ENCODE measurements around the gene ZNF273. TPM values are rescaled to one million over a fixed set of nuclear protein-coding genes. Genes with fewer than 3 reads are reported as not detected.
"Not testable (repeated sequence)": the region's sequence is repeated elsewhere in the genome, so short reads cannot be mapped to it uniquely, and the experiment has no call there.

Gene ZNF273
- polyA plus RNA-seq, 1 donor: 6.9 TPM

GRCh38 chr7:64907641-64908326, 4.7 kb downstream of the ZNF273 start:
- Histone ChIP-seq H3K4me1 (ENCODE audit: control insufficient read depth, insufficient read depth, low read length) (no peaks in the 10 kb centered on the region), H3K27ac (ENCODE audit: low read length) (no peak overlapping the region), H3K4me3 (ENCODE audit: low read length) (no peak overlapping the region), H3K36me3 (ENCODE audit: control insufficient read depth, insufficient read depth, low read length) (no peaks in the 10 kb centered on the region), H3K9me3 (ENCODE audit: control insufficient read depth, low read depth, low read length) (no peaks in the 10 kb centered on the region), H3K27me3 (ENCODE audit: control insufficient read depth, insufficient read depth, low read length) (no peaks in the 10 kb centered on the region)
- no peak for DNase-seq
- WGBS (ENCODE audit: insufficient coverage, low lambda C conversion rate): 60% methylated on average over 1 of the region's 5 CpGs

- no peaks in the 10 kb centered on the region for H3K36me3 ChIP-seq (ENCODE audit: control insufficient read depth, insufficient read depth, low read length)
- DNase-seq: no peak
- no CpG with 5 or more reads among the region's 2 CpGs for WGBS (ENCODE audit: insufficient coverage, low lambda C conversion rate)
Observed at GRCh38 chr7:64908358-64908757, 5.3 kb downstream of the ZNF273 start.

GRCh38 chr7:64914557-64914956, 11.5 kb downstream of the ZNF273 start:
- Histone ChIP-seq H3K27ac (ENCODE audit: low read length) (no peak overlapping the region), H3K27me3 (ENCODE audit: control insufficient read depth, insufficient read depth, low read length) (no peaks in the 10 kb centered on the region), H3K9me3 (ENCODE audit: control insufficient read depth, low read depth, low read length) (peaks cover 12% of the 10 kb centered on the region), H3K4me1 (ENCODE audit: control insufficient read depth, insufficient read depth, low read length) (no peaks in the 10 kb centered on the region), H3K4me3 (ENCODE audit: low read length) (no peak overlapping the region), H3K36me3 (ENCODE audit: control insufficient read depth, insufficient read depth, low read length) (peaks cover 2% of the 10 kb centered on the region)
- no peak for DNase-seq
- 80% methylated on average over 2 of the region's 3 CpGs for WGBS (ENCODE audit: insufficient coverage, low lambda C conversion rate)

More at GRCh38 chr7:64908358-64908757, 5.3 kb downstream of the ZNF273 start:
- Histone ChIP-seq H3K4me1 (ENCODE audit: control insufficient read depth, insufficient read depth, low read length) (no peaks in the 10 kb centered on the region), H3K4me3 (ENCODE audit: low read length) (no peak overlapping the region), H3K27ac (ENCODE audit: low read length) (no peak overlapping the region), H3K9me3 (ENCODE audit: control insufficient read depth, low read depth, low read length) (no peaks in the 10 kb centered on the region), H3K27me3 (ENCODE audit: control insufficient read depth, insufficient read depth, low read length) (no peaks in the 10 kb centered on the region)

GRCh38 chr7:64915301-64915700, 12.2 kb downstream of the ZNF273 start:
- no CpG with 5 or more reads among the region's 9 CpGs for WGBS (ENCODE audit: insufficient coverage, low lambda C conversion rate)
- H3K4me3 ChIP-seq (ENCODE audit: low read length); H3K27ac ChIP-seq (ENCODE audit: low read length); DNase-seq; H3K27me3 ChIP-seq (ENCODE audit: control insufficient read depth, insufficient read depth, low read length); H3K36me3 ChIP-seq (ENCODE audit: control insufficient read depth, insufficient read depth, low read length); H3K4me1 ChIP-seq (ENCODE audit: control insufficient read depth, insufficient read depth, low read length): not testable (repeated sequence)
- peaks cover 12% of the 10 kb centered on the region for H3K9me3 ChIP-seq (ENCODE audit: control insufficient read depth, low read depth, low read length)

GRCh38 chr7:64928252-64929187, 25.4 kb downstream of the ZNF273 start:
- not testable (repeated sequence) for H3K27ac ChIP-seq (ENCODE audit: low read length); H3K4me3 ChIP-seq (ENCODE audit: low read length); H3K27me3 ChIP-seq (ENCODE audit: control insufficient read depth, insufficient read depth, low read length); H3K4me1 ChIP-seq (ENCODE audit: control insufficient read depth, insufficient read depth, low read length); H3K36me3 ChIP-seq (ENCODE audit: control insufficient read depth, insufficient read depth, low read length); DNase-seq
- H3K9me3 ChIP-seq (ENCODE audit: control insufficient read depth, low read depth, low read length): peaks cover 31% of the 10 kb centered on the region
- no CpG with 5 or more reads among the region's 4 CpGs for WGBS (ENCODE audit: insufficient coverage, low lambda C conversion rate)

GRCh38 chr7:64934478-64934877, 31.4 kb downstream of the ZNF273 start:
- Histone ChIP-seq H3K9me3 (ENCODE audit: control insufficient read depth, low read depth, low read length) (peaks cover 11% of the 10 kb centered on the region), H3K27ac (ENCODE audit: low read length) (no peak overlapping the region), H3K4me1 (ENCODE audit: control insufficient read depth, insufficient read depth, low read length) (no peaks in the 10 kb centered on the region), H3K27me3 (ENCODE audit: control insufficient read depth, insufficient read depth, low read length) (no peaks in the 10 kb centered on the region), H3K4me3 (ENCODE audit: low read length) (no peak overlapping the region), H3K36me3 (ENCODE audit: control insufficient read depth, insufficient read depth, low read length) (no peaks in the 10 kb centered on the region)
- DNase-seq: no peak
- WGBS (ENCODE audit: insufficient coverage, low lambda C conversion rate): 100% methylated on average over 1 of the region's 1 CpG

- peaks cover 5% of the 10 kb centered on the region for H3K27me3 ChIP-seq (ENCODE audit: control insufficient read depth, insufficient read depth, low read length)
- no CpG with 5 or more reads among the region's 1 CpG for WGBS (ENCODE audit: insufficient coverage, low lambda C conversion rate)
- no peak overlapping the region for H3K4me3 ChIP-seq (ENCODE audit: low read length)
- DNase-seq: no peak
- peaks cover 4% of the 10 kb centered on the region for H3K9me3 ChIP-seq (ENCODE audit: control insufficient read depth, low read depth, low read length)
- no peaks in the 10 kb centered on the region for H3K4me1 ChIP-seq (ENCODE audit: control insufficient read depth, insufficient read depth, low read length)
- H3K27ac ChIP-seq (ENCODE audit: low read length): no peak overlapping the region
- H3K36me3 ChIP-seq (ENCODE audit: control insufficient read depth, insufficient read depth, low read length): no peaks in the 10 kb centered on the region
Observed at GRCh38 chr7:64938540-64938939, 35.5 kb downstream of the ZNF273 start.

- H3K36me3 ChIP-seq (ENCODE audit: control insufficient read depth, insufficient read depth, low read length); H3K27me3 ChIP-seq (ENCODE audit: control insufficient read depth, insufficient read depth, low read length); H3K4me3 ChIP-seq (ENCODE audit: low read length); H3K27ac ChIP-seq (ENCODE audit: low read length); H3K9me3 ChIP-seq (ENCODE audit: control insufficient read depth, low read depth, low read length); DNase-seq; H3K4me1 ChIP-seq (ENCODE audit: control insufficient read depth, insufficient read depth, low read length): not testable (repeated sequence)
- no CpG with 5 or more reads among the region's 6 CpGs for WGBS (ENCODE audit: insufficient coverage, low lambda C conversion rate)
Observed at GRCh38 chr7:64940021-64940420, 36.9 kb downstream of the ZNF273 start.

DNA sequence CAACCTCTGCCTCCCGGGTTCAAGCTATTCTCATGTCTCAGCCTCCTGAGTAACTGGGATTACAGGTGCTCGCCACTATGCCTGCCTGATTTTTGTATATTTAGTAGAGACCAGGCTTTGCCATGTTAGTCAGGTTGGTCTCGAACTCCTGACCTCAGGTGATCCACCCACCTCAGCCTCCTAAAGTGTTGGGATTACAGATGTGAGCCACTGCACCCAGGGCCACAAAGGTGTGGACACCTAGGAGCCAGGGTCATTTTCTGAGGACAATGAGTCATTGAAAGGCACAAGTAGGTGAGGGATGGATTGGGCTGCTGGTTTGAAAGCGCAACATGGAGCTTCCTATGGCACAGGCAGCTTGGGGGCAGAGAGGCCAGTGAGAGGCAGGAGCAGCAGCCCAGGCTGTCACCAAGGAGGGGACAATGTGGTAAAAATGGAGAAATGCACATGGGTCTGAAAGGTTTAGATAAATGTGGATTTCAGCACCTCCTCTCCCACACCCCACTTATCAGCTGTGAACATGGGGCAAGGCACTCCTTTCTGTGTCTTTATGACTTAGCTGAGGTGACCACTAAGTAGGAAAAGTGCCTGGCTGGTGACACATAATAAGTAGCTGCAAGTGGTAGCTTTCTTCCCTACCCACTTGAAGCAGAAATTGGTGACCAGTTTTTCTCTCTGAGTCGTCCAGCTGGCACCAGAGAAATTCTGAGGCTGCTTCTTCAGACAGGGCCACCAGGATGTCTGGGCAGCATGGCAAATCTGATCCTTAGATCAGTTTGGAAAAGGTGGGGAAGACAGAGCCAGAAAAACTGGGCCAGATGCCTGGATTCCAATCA, 41.8 kb downstream of the ZNF273 start:
- Histone ChIP-seq H3K9me3 (ENCODE audit: control insufficient read depth, low read depth, low read length) (peaks cover 12% of the 10 kb centered on the region), H3K27me3 (ENCODE audit: control insufficient read depth, insufficient read depth, low read length) (peaks cover 37% of the 10 kb centered on the region)
- not testable (repeated sequence) for DNase-seq; H3K4me3 ChIP-seq (ENCODE audit: low read length); H3K36me3 ChIP-seq (ENCODE audit: control insufficient read depth, insufficient read depth, low read length); H3K27ac ChIP-seq (ENCODE audit: low read length); H3K4me1 ChIP-seq (ENCODE audit: control insufficient read depth, insufficient read depth, low read length)
- no CpG with 5 or more reads among the region's 5 CpGs for WGBS (ENCODE audit: insufficient coverage, low lambda C conversion rate)

All from large intestine (tissue), 3 donors.